Measurements from ENCODE around the gene CCDC110.

Gene CCDC110

GRCh38 chr4:185471235-185472102 lies at the start of gene CCDC110:
Gene CCDC110 (minus strand): TSS chr4:185471733. CDS start chr4:185471683, 50 bp downstream.
- Histone ChIP-seq H3K4me3 (ENCODE audit: low read depth, low read length) (peak within 1 kb of the TSS; percentile 72), H3K4me1 (no peaks in the 10 kb centered on the region)

GRCh38 chr4:185520119-185520518 lies 48.6 kb upstream of the CCDC110 start:
- Histone ChIP-seq H3K27me3 (ENCODE audit: control insufficient read depth, insufficient read depth, low read length) (no peaks in the 10 kb centered on the region), H3K79me2 (no peaks in the 10 kb centered on the region), H3K9me3 (ENCODE audit: control insufficient read depth, low read length) (no peaks in the 10 kb centered on the region), H3K36me3 (ENCODE audit: control insufficient read depth, insufficient read depth, low read length) (no peaks in the 10 kb centered on the region), H3K9ac (no peak overlapping the region), H3K4me1 (no peaks in the 10 kb centered on the region), H3K27ac (no peak overlapping the region), H3K4me2 (ENCODE audit: low read length) (no peak overlapping the region), H3K4me3 (ENCODE audit: low read depth, low read length) (no peak overlapping the region), H2AFZ (no peak overlapping the region)
- TF ChIP-seq CTCF (IDR thresholded peaks at IDR 0.05) = no peak

More at GRCh38 chr4:185471235-185472102, at the start of gene CCDC110:
- Histone ChIP-seq H3K27ac (peak within 1 kb of the TSS; percentile 51), H2AFZ (peak within 1 kb of the TSS; percentile 94), H3K36me3 (ENCODE audit: control insufficient read depth, insufficient read depth, low read length) (no peaks in the 10 kb centered on the region), H3K27me3 (ENCODE audit: control insufficient read depth, insufficient read depth, low read length) (no peaks in the 10 kb centered on the region), H3K4me2 (ENCODE audit: low read length) (peak within 1 kb of the TSS; percentile 99), H3K9me3 (ENCODE audit: control insufficient read depth, low read length) (no peaks in the 10 kb centered on the region), H3K79me2 (no peaks in the 10 kb centered on the region), H3K9ac (no peak within 1 kb of the TSS)
- TF ChIP-seq CTCF (IDR thresholded peaks at IDR 0.05) = peak; percentile 57

GRCh38 chr4:185518494-185518893 lies 47.0 kb upstream of the CCDC110 start:
- no peak overlapping the region for H3K4me3 ChIP-seq (ENCODE audit: low read depth, low read length)
- no peaks in the 10 kb centered on the region for H3K79me2 ChIP-seq
- H2AFZ ChIP-seq = no peak overlapping the region
- no peaks in the 10 kb centered on the region for H3K9me3 ChIP-seq (ENCODE audit: control insufficient read depth, low read length)
- H3K27me3 ChIP-seq (ENCODE audit: control insufficient read depth, insufficient read depth, low read length) = no peaks in the 10 kb centered on the region
- no peak overlapping the region for H3K27ac ChIP-seq
- H3K36me3 ChIP-seq (ENCODE audit: control insufficient read depth, insufficient read depth, low read length) = no peaks in the 10 kb centered on the region
- H3K9ac ChIP-seq = no peak overlapping the region
- no peak overlapping the region for H3K4me2 ChIP-seq (ENCODE audit: low read length)
- no peak for TF ChIP-seq CTCF (IDR thresholded peaks at IDR 0.05)
- H3K4me1 ChIP-seq = no peaks in the 10 kb centered on the region

- H3K27ac ChIP-seq = no peak overlapping the region
- H3K4me3 ChIP-seq (ENCODE audit: low read depth, low read length) = no peak overlapping the region
- no peak overlapping the region for H3K4me2 ChIP-seq (ENCODE audit: low read length)
- no peaks in the 10 kb centered on the region for H3K27me3 ChIP-seq (ENCODE audit: control insufficient read depth, insufficient read depth, low read length)
- H3K79me2 ChIP-seq = no peaks in the 10 kb centered on the region
- H3K36me3 ChIP-seq (ENCODE audit: control insufficient read depth, insufficient read depth, low read length) = no peaks in the 10 kb centered on the region
- H3K4me1 ChIP-seq = no peaks in the 10 kb centered on the region
- no peak overlapping the region for H2AFZ ChIP-seq
- TF ChIP-seq CTCF (IDR thresholded peaks at IDR 0.05) = no peak
- no peak overlapping the region for H3K9ac ChIP-seq
- H3K9me3 ChIP-seq (ENCODE audit: control insufficient read depth, low read length) = no peaks in the 10 kb centered on the region
These were observed 46.5 kb upstream of the CCDC110 start for GRCh38 chr4:185518069-185518468.

GRCh38 chr4:185515248-185515647 lies 43.7 kb upstream of the CCDC110 start:
- Histone ChIP-seq H3K4me2 (ENCODE audit: low read length) (no peak overlapping the region), H3K4me3 (ENCODE audit: low read depth, low read length) (no peak overlapping the region), H3K9ac (no peak overlapping the region), H3K27me3 (ENCODE audit: control insufficient read depth, insufficient read depth, low read length) (no peaks in the 10 kb centered on the region), H3K9me3 (ENCODE audit: control insufficient read depth, low read length) (no peaks in the 10 kb centered on the region), H2AFZ (no peak overlapping the region), H3K79me2 (no peaks in the 10 kb centered on the region), H3K27ac (no peak overlapping the region), H3K36me3 (ENCODE audit: control insufficient read depth, insufficient read depth, low read length) (no peaks in the 10 kb centered on the region), H3K4me1 (no peaks in the 10 kb centered on the region)
- TF ChIP-seq CTCF (IDR thresholded peaks at IDR 0.05) = no peak
